GM18951 (cell line): ENCODE data around the gene SIVA1.

Experiments used
- POLR2A ChIP-seq: IDR thresholded peaks from 4 replicates; pipeline ENCODE4 v1.6.1; 2011; ENCODE audit warnings: mild to moderate bottlenecking; ENCODE audit not compliant: insufficient read length, insufficient read depth; ENCODE audit errors: extremely low read depth
- in situ Hi-C: fragments of 300-500 bp; cut with MboI; formaldehyde crosslinking; loops from one replicate; pipeline ENCODE4 v1.12.0; 2022; ENCODE audit warnings: low sequenced_read_pairs, mixed read lengths, inconsistent platforms; ENCODE audit not compliant: unreplicated experiment

Gene SIVA1

GRCh38 chr14:104752735-104753527 is at the start of gene SIVA1:
SIVA1 (plus strand) TSS chr14:104753147; CDS start chr14:104753202, 55 bp downstream.
- peak; percentile 80 for TF ChIP-seq POLR2A
- in situ Hi-C loops = no loop called here

DNA sequence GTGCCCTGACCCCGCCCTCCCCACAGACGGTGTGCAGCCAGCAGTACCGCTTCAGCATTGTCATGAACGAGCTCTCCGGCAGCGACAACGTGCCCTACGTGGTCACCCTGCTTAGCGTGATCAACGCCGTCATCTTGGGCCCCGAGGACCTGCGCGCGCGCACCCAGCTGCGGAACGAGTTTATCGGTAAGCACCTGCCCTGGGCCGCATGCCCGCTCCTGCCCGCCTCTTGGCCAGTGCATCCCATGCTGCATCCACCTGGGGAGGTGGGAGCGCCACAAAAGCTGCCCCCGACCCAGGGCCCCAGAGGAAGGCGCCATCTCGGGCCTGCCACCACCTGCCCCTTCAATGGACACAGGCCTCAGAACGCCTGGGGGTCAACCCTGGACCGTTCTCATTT is 49.7 kb upstream of the SIVA1 start:
- no peak for TF ChIP-seq POLR2A
- in situ Hi-C loops = no loop called here

GRCh38 chr14:104704252-104704651 is 48.7 kb upstream of the SIVA1 start:
- TF ChIP-seq POLR2A = no peak
- in situ Hi-C loops = no loop called here

DNA sequence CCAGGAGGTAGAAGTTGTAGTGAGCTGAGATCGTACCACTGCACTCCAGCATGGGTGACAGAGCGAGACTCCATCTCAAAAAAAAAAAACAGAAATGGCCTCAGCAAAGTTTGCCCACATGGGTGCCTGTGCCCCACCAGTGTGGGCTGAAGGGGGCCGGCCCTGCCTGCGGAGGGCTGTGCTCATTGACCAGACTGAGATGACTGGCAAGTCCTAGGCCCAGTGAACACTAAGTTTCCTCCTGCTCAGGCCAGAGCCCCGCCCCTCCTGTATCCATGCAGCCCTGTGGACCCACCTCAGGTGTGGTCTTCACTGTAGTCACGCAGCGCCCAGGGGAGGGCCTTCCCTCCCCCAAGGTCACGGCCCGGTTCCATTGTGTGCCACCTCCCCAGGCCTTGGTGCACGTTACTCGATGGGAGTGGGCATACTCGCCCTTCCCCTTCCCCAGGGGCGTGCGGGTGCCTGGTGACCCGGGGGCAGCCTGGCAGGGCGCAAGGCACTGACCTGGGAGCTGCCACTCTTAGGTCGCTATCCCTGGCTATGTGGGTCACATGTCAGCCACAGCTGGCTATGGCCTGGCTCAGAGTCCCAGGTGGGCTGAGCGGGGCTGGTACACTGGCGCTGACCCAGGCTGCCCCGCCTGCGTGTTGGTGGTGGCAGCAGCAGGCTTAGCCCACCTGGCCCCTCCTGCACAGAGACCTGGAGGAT is 47.5 kb upstream of the SIVA1 start:
- in situ Hi-C loops = no loop called here
- no peak for TF ChIP-seq POLR2A

GRCh38 chr14:104706733-104707607 is 46.0 kb upstream of the SIVA1 start:
- in situ Hi-C loops = no loop called here
- no peak for TF ChIP-seq POLR2A

DNA sequence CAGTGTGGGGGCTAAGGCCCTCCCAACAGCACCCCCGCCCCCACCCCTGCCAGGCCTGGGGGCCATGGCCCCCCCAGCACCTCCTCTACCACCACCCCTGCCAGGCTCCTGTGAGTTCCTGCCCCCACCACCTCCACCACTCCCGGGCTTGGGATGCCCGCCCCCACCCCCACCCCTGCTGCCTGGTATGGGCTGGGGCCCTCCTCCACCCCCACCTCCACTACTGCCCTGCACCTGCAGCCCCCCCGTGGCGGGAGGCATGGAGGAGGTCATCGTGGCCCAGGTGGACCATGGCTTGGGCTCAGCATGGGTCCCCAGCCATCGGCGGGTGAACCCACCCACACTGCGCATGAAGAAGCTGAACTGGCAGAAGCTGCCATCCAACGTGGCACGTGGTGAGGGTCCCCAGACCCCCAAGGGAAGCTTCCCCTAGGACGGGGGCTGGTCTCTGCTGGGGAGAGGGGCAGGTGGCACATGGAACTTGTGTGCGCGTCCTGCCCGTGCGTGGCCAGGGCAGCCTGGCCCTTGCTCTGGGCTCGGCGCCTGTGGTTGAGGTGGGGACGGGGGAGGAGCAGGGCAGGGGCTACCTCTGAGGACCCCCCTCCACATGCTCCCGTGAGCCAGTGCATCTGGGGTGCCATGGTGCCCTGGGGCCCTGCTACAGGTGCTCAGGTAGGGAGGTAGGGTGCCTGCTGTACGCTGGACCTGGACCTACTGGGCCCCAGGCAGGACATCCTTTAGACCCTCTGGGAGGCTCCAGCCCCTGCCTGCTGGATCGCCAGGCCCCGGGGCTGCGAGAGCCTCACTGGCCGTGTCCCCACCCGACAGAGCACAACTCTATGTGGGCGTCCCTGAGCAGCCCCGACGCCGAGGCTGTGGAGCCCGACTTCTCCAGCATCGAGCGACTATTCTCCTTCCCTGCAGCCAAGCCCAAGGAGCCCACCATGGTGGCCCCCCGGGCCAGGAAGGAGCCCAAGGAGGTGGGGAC is 45.0 kb upstream of the SIVA1 start:
- no peak for TF ChIP-seq POLR2A
- in situ Hi-C loops = no loop called here

- TF ChIP-seq POLR2A = no peak
- in situ Hi-C loops = no loop called here
These were observed 44.2 kb upstream of the SIVA1 start for GRCh38 chr14:104708606-104709268.

DNA sequence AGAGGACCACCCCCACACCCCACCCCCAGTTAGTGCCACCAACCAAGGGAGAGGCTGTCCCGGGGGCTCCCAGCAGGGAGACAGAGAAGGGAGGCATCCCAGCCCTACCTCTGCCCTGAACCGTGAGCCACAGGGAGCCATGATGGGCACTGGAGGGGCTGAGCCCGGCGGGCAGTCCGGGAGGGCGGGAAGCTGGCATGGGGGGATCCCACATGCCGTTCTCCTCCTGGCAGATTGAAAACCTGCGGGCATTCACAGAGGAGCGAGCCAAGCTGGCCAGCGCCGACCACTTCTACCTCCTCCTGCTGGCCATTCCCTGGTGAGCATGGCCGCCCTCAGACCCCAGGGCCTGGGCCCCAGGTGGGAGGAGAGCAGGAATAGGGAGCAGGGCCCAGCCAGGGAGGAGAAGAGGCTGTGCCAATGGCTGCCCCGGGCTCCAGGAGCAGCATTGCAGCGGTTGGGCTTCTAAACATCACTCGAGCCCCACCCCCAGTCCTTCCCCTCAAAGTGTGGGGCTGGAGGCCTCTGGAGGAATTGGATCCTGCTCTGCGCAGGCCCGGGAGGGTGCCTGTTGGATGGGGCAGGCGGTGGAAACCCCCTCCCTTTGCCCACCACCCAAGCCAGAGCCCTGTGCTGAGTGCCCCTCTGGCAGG is 43.4 kb upstream of the SIVA1 start:
- in situ Hi-C loops = no loop called here
- no peak for TF ChIP-seq POLR2A

GRCh38 chr14:104710071-104710735 is 42.7 kb upstream of the SIVA1 start:
- TF ChIP-seq POLR2A = no peak
- in situ Hi-C loops = no loop called here

- no peak for TF ChIP-seq POLR2A
These were observed 39.8 kb upstream of the SIVA1 start for GRCh38 chr14:104712881-104713734.

More at GRCh38 chr14:104712881-104713734, 39.8 kb upstream of the SIVA1 start:
- in situ Hi-C loops = no loop called here
